Activated B cell treated with CpG ODN at 0.5 μM for 24 hours (primary cell): ENCODE results near the gene MVB12B. TPM values are rescaled to one million over a fixed set of nuclear protein-coding genes. Genes with fewer than 3 reads are reported as not detected.

Experiments
- ATAC-seq: fragments of 200-7000 bp; cut with Tn5 transposase; one replicate; pipeline ENCODE4 v1.10.0; 2021; ENCODE audit warnings: low read depth, mild to moderate bottlenecking, moderate library complexity
- CTCF ChIA-PET: fragments of 350-600 bp; sonication (Branson Sonifier 250); formaldehyde crosslinking; loops from one replicate; lab custom pipeline; 2021; ENCODE audit warnings: antibody characterized with exemption; lab: Charles Lee
- POLR2A ChIA-PET: fragments of 350-600 bp; sonication (Branson Sonifier 250); formaldehyde crosslinking; loops from one replicate; lab custom pipeline; 2021; ENCODE audit warnings: antibody characterized with exemption; lab: Charles Lee
- DNase-seq: peaks from one replicate; pipeline ENCODE4 v3.0.0; 2022
- H3K27ac Mint-ChIP-seq: one replicate; pipeline ENCODE4 v1.8.0; 2020; ENCODE audit warnings: mixed read lengths
- H3K27me3 Mint-ChIP-seq: one replicate; pipeline ENCODE4 v1.8.0; 2021; ENCODE audit warnings: mixed read lengths
- H3K36me3 Mint-ChIP-seq: one replicate; pipeline ENCODE4 v1.8.0; 2021; ENCODE audit warnings: low read depth, mixed read lengths
- H3K4me1 Mint-ChIP-seq: one replicate; pipeline ENCODE4 v1.8.0; 2021; ENCODE audit warnings: mixed read lengths
- H3K4me3 Mint-ChIP-seq: one replicate; pipeline ENCODE4 v1.8.0; 2020; ENCODE audit warnings: mild to moderate bottlenecking, mixed read lengths
- H3K9me3 Mint-ChIP-seq: one replicate; pipeline ENCODE4 v1.8.0; 2020; ENCODE audit warnings: mixed read lengths
- intact Hi-C: fragments of 100-400 bp; cut with micrococcal nuclease; formaldehyde crosslinking; loops from one replicate; pipeline ENCODE4 v1.15.1; 2024
- total RNA-seq: library from RNA; stranded (reverse); gene quantifications from 2 replicates; pipeline ENCODE4 v1.2.3, GENCODE V29; 2022
- TF ChIP-seq, protein P1 (sequence below): fragments of 200-600 bp; IDR thresholded peaks from one replicate; pipeline ENCODE4 v1.8.0; 2022; ENCODE audit warnings: antibody characterized with exemption, mild to moderate bottlenecking

MVB12B gene
- total RNA-seq, 1 donor from 2014 or later, result 2.5 TPM

DNA sequence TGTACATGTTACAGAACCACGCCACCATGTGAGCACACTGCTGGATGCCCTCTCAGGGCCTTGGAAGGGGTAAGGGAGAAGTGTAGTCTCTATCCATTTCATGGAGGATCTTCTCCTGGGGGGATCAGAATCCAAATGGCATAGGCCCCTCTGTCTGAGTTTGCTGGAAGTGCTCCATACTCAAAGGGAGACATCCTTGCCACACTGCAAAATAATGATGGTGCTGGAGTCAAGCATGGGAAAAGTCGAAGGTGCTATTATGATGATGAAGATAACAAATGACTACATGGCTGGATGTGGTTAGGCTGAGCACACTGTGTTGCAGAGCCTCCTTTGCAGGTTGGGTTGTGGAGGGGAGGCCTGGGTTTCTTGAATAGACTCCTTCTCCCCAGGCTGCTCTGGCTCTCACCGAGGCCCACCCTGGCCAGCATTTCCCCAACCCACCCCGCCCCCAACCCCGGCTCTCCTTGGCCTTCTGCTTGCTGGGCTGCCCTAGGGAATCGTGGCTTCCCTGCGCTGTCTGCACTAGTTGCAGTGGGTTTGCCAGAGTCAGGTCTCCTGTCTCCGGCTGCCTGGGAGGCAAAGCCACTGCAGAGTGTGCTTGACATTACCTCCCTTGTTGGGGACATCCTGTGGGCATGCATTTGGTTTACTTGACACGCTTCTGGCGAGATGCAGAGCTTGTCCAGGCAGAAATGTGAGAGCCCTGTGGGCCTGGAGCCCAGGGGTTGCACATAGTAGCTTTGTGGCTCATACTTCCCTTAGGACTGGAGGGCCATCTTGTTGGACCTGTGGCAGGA, 3.0 kb downstream of the MVB12B start:
- intact Hi-C loops, result loop anchor here (5.0 kb wide), 1 partner anchor 143 kb away; no protein-coding TSS in a partner anchor
- ChIA-PET POLR2A (interaction anchor here (0.7 kb wide), 1 partner anchor 539 kb away, joined by 3 read pairs; no protein-coding TSS in a partner anchor), CTCF (interaction anchor here (1.1 kb wide), 1 partner anchor 162 kb away, joined by 4 read pairs; no protein-coding TSS in a partner anchor)
- Mint-ChIP-seq H3K27ac (no peak overlapping the region), H3K27me3 (peaks cover 14% of the 10 kb centered on the region), H3K9me3 (no peaks in the 10 kb centered on the region), H3K36me3 (no peaks in the 10 kb centered on the region), H3K4me1 (peaks cover 18% of the 10 kb centered on the region), H3K4me3 (no peak overlapping the region)
- DNase-seq (no peak), ATAC-seq (no peak)
- TF ChIP-seq, protein P1, sequence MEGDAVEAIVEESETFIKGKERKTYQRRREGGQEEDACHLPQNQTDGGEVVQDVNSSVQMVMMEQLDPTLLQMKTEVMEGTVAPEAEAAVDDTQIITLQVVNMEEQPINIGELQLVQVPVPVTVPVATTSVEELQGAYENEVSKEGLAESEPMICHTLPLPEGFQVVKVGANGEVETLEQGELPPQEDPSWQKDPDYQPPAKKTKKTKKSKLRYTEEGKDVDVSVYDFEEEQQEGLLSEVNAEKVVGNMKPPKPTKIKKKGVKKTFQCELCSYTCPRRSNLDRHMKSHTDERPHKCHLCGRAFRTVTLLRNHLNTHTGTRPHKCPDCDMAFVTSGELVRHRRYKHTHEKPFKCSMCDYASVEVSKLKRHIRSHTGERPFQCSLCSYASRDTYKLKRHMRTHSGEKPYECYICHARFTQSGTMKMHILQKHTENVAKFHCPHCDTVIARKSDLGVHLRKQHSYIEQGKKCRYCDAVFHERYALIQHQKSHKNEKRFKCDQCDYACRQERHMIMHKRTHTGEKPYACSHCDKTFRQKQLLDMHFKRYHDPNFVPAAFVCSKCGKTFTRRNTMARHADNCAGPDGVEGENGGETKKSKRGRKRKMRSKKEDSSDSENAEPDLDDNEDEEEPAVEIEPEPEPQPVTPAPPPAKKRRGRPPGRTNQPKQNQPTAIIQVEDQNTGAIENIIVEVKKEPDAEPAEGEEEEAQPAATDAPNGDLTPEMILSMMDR, result no peak

DNA sequence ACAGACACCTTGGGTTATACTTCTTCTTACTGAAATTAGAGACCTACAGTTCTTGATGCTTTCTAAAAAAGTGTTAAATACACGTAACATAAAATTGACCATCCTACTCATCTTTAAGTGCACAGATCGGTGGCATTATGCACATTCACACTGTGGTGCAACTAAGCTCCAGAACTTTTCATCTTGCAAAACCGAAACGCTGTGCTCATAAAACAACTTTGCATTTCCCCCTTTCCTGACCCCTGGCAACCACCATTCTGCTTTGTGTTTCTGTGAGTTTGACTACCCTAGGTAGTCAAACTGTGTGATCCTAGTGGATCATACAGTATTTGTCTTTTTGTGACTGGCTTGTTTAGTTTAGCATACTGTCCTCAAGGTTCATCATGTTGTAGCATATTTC, 3.9 kb downstream of the MVB12B start:
- peaks cover 18% of the 10 kb centered on the region for H3K4me1 Mint-ChIP-seq
- intact Hi-C loops, result no loop called here
- H3K4me3 Mint-ChIP-seq, result no peak overlapping the region
- H3K27me3 Mint-ChIP-seq, result peaks cover 14% of the 10 kb centered on the region
- TF ChIP-seq, protein P1, result no peak
- no peaks in the 10 kb centered on the region for H3K36me3 Mint-ChIP-seq
- POLR2A ChIA-PET, result no interaction called here
- no peaks in the 10 kb centered on the region for H3K9me3 Mint-ChIP-seq
- DNase-seq, result no peak
- CTCF ChIA-PET, result no interaction called here
- no peak for ATAC-seq
- H3K27ac Mint-ChIP-seq, result no peak overlapping the region

DNA sequence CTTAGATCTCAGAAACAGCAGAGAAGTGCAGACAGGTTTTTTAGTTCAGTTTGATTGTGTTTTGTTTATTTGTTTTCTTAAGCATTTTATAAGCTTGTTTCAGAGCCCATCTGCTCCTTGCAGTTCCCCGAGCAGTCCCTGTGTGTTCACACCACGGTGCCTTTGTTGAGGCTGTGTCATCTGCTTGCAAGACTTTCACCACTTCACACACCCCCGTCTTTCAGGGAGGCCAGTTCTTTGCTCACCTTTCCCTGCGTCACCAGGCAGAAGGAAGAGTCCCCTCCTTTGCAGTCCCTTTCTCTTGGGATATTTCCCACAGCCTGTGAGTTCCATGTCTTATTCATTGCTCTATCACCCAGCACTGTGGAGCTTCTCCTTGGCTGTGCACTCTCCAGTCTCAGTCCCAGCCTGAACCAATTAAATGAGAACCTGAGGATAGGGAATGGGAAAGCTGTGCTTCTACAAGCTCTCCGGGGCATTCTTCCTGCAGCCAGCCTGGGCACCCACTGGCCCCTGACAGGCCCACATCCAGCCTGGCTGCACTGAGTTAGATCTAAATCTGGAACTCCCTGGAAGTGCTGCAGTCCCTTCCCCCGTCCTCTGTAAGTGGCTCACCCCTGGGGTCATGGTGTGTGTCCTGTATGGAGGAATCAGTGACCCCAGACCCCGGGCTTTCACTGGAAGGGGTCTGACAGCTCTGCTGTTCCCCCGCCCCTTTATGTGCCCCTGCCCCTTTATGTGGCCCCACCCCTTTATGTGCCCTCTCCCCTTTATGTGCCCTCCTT, 5.5 kb downstream of the MVB12B start:
- TF ChIP-seq, protein P1, result no peak
- Mint-ChIP-seq H3K27ac (no peak overlapping the region), H3K4me1 (peaks cover 15% of the 10 kb centered on the region), H3K4me3 (no peak overlapping the region), H3K9me3 (no peaks in the 10 kb centered on the region), H3K27me3 (peaks cover 14% of the 10 kb centered on the region), H3K36me3 (no peaks in the 10 kb centered on the region)
- DNase-seq (no peak), ATAC-seq (no peak)
- intact Hi-C loops, result no loop called here
- CTCF ChIA-PET, result no interaction called here
- POLR2A ChIA-PET, result no interaction called here

DNA sequence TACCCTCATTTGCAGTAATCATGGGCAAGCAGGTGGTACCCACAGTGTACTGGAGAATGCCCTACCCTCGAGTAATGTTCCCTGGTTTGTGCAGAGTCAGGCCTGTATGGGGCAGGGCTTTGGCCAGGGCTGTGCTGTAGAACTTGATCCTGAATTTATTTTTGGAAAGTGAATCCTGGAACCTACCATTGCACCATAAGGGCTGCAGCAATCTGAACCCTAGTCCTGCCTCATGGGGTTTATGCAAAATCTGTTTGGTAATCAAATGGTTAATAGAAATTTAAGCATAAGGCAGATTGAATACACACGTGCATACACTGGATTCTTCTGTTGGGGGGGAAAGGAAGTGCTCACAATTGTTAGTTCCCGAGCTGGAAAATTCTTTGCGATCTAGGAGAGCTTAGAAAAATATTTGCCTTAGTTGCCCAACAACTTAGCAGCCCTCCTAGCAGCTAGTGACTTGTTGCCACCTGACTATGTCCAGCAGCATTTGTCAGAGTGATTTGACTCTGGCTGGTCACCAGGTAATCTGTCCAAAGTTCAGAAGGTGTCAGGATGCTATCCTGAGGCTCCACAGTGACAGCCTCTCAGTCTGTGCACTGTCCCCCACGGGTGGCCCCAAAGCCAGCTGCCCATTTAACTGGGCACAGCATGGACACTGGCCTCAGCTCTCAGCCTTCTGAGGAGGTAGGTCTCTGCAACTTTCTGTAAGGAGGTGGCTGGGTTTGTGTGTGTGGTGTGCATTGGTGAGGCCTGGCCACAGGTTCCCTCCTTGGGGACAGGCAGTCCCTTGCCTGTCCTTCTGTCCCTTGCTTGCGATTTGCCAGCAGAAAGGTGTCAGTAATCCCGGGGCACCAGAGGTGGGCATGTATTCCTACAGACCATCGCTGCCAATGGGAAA, 8.3 kb downstream of the MVB12B start:
- Mint-ChIP-seq H3K4me3 (no peak overlapping the region), H3K27me3 (peaks cover 12% of the 10 kb centered on the region), H3K4me1 (no peaks in the 10 kb centered on the region), H3K27ac (no peak overlapping the region), H3K36me3 (no peaks in the 10 kb centered on the region), H3K9me3 (no peaks in the 10 kb centered on the region)
- intact Hi-C loops, result no loop called here
- no peak for DNase-seq
- no peak for ATAC-seq
- TF ChIP-seq, protein P1, result no peak
- CTCF ChIA-PET, result interaction anchor here (1.6 kb wide), 1 partner anchor 31 kb away, joined by 5 read pairs; no protein-coding TSS in a partner anchor
- POLR2A ChIA-PET, result no interaction called here
